Esophagus (tissue), 2 donors: ENCODE results near the gene DAPK2. TPM values are rescaled to one million over a fixed set of nuclear protein-coding genes. Genes with fewer than 3 reads are reported as not detected.
A peak's percentile ranks its signal among the peaks of the same experiment; 100 is the strongest.

ENCODE experiments used
- H3K27ac ChIP-seq, 2 donors: one replicate each; pipeline ENCODE4 v1.5.1; 2013; ENCODE audit warnings: low read depth in 2 of 2, mild to moderate bottlenecking in 2 of 2, inconsistent platforms in 1 of 2, low read length in 1 of 2, moderate library complexity in 1 of 2
- H3K27me3 ChIP-seq, 2 donors: one replicate each; pipeline ENCODE4 v1.6.1; 2013; ENCODE audit warnings: low read length in 2 of 2, control low read depth in 1 of 2, mild to moderate bottlenecking in 1 of 2; ENCODE audit not compliant: insufficient read depth in 2 of 2, control insufficient read depth in 1 of 2
- H3K36me3 ChIP-seq, 2 donors: one replicate each; pipeline ENCODE4 v1.6.1; 2013; ENCODE audit warnings: low read length in 1 of 2; ENCODE audit not compliant: control insufficient read depth in 2 of 2, insufficient read depth in 2 of 2
- H3K4me1 ChIP-seq, 2 donors: one replicate each; pipeline ENCODE4 v1.6.1; 2013; ENCODE audit warnings: low read length in 1 of 2; ENCODE audit not compliant: control insufficient read depth in 2 of 2, insufficient read depth in 2 of 2
- H3K4me3 ChIP-seq, 2 donors: one replicate each; pipeline ENCODE4 v1.5.1; 2013; ENCODE audit warnings: low read length in 2 of 2, mild to moderate bottlenecking in 2 of 2, low read depth in 1 of 2, moderate library complexity in 1 of 2
- H3K9me3 ChIP-seq, 2 donors: one replicate each; pipeline ENCODE4 v1.6.1; 2013; ENCODE audit warnings: mild to moderate bottlenecking in 2 of 2, low read depth in 1 of 2, low read length in 1 of 2, moderate library complexity in 1 of 2; ENCODE audit not compliant: control insufficient read depth in 2 of 2, insufficient read depth in 1 of 2
- WGBS, 2 donors: extraction: QIAGEN DNeasy Blood & Tissue Kit; methylation state at CpG; one replicate each; pipeline ENCODE4 v1.1.7; 2013; 5-methylcytosine and 5-hydroxymethylcytosine counted together
- polyA plus RNA-seq, 2 donors: library from polyadenylated mRNA; stranded (reverse); fragments of 200-250 nt; gene quantifications; one replicate each; pipeline ENCODE4 v1.2.3, GENCODE V29; 2013
- donor health status: healthy with polysubstance abuse.
- donor health status: Bipolar disorder and iron deficiency.

Gene DAPK2
- polyA plus RNA-seq, 2 donors = 1.9 to 8.9 TPM

- no peak overlapping the region for H3K4me3 ChIP-seq
- no peaks in the 10 kb centered on the region for H3K36me3 ChIP-seq
- WGBS, 2 donors = 87 to 92% methylated on average over 4 of the region's 4 CpGs
- no peak overlapping the region for H3K27ac ChIP-seq
- H3K4me1 ChIP-seq = no peaks in the 10 kb centered on the region
- no peaks in the 10 kb centered on the region for H3K27me3 ChIP-seq
- H3K9me3 ChIP-seq = no peaks in the 10 kb centered on the region
Observed at GRCh38 chr15:64029633-64030032, 16.7 kb downstream of the DAPK2 start.

GRCh38 chr15:64029110-64029509, 17.2 kb downstream of the DAPK2 start:
- 63 to 90% methylated on average over 8 of the region's 8 CpGs for WGBS, 2 donors

GRCh38 chr15:64026591-64026990, 19.7 kb downstream of the DAPK2 start:
- H3K27me3 ChIP-seq = no peaks in the 10 kb centered on the region
- no peak overlapping the region for H3K4me3 ChIP-seq
- WGBS, 2 donors = 92 to 95% methylated on average over 4 of the region's 4 CpGs
- H3K9me3 ChIP-seq = no peaks in the 10 kb centered on the region
- no peak overlapping the region for H3K27ac ChIP-seq
- peaks cover 0 to 5% of the 10 kb centered on the region in 2 donors for H3K4me1 ChIP-seq
- no peaks in the 10 kb centered on the region for H3K36me3 ChIP-seq

More at GRCh38 chr15:64029110-64029509, 17.2 kb downstream of the DAPK2 start:
- Histone ChIP-seq H3K4me3 (no peak overlapping the region), H3K9me3 (no peaks in the 10 kb centered on the region), H3K36me3 (no peaks in the 10 kb centered on the region), H3K4me1 (peaks cover 0 to 2% of the 10 kb centered on the region in 2 donors), H3K27me3 (no peaks in the 10 kb centered on the region), H3K27ac (no peak overlapping the region)

- H3K27ac ChIP-seq = no peak overlapping the region
- H3K4me1 ChIP-seq = peaks cover 0 to 5% of the 10 kb centered on the region in 2 donors
- 82 to 84% methylated on average over 5 of the region's 5 CpGs for WGBS, 2 donors
- H3K9me3 ChIP-seq = no peaks in the 10 kb centered on the region
- H3K27me3 ChIP-seq = no peaks in the 10 kb centered on the region
- no peak overlapping the region for H3K4me3 ChIP-seq
- H3K36me3 ChIP-seq = no peaks in the 10 kb centered on the region
Observed at GRCh38 chr15:64024172-64025050, 21.9 kb downstream of the DAPK2 start.

GRCh38 chr15:64023220-64023619, 23.1 kb downstream of the DAPK2 start:
- peaks cover 0 to 9% of the 10 kb centered on the region in 2 donors for H3K4me1 ChIP-seq
- no peak overlapping the region for H3K4me3 ChIP-seq
- H3K27ac ChIP-seq = no peak overlapping the region
- no peaks in the 10 kb centered on the region for H3K36me3 ChIP-seq
- WGBS, 2 donors = 55 to 72% methylated on average over 1 of the region's 1 CpG
- no peaks in the 10 kb centered on the region for H3K27me3 ChIP-seq
- H3K9me3 ChIP-seq = no peaks in the 10 kb centered on the region

- Histone ChIP-seq H3K27me3 (no peaks in the 10 kb centered on the region), H3K36me3 (no peaks in the 10 kb centered on the region), H3K27ac (no peak overlapping the region), H3K9me3 (no peaks in the 10 kb centered on the region), H3K4me3 (no peak overlapping the region), H3K4me1 (peaks cover 0 to 11% of the 10 kb centered on the region in 2 donors)
- 97 to 99% methylated on average over 6 of the region's 6 CpGs for WGBS, 2 donors
Observed at GRCh38 chr15:64022571-64022970, 23.7 kb downstream of the DAPK2 start.

- Histone ChIP-seq H3K27me3 (no peaks in the 10 kb centered on the region), H3K27ac (no peak overlapping the region), H3K4me3 (no peak overlapping the region), H3K9me3 (no peaks in the 10 kb centered on the region), H3K36me3 (peaks cover 0 to 2% of the 10 kb centered on the region in 2 donors), H3K4me1 (peaks cover 0 to 14% of the 10 kb centered on the region in 2 donors)
- 67 to 75% methylated on average over 2 of the region's 2 CpGs for WGBS, 2 donors
Observed at GRCh38 chr15:64019764-64020163, 26.5 kb downstream of the DAPK2 start.

- H3K27ac ChIP-seq = peak overlapping the region in 1 of 2 donors; percentile 40
- 74 to 77% methylated on average over 3 of the region's 3 CpGs for WGBS, 2 donors
- H3K4me3 ChIP-seq = no peak overlapping the region
- H3K27me3 ChIP-seq = no peaks in the 10 kb centered on the region
- H3K4me1 ChIP-seq = peaks cover 0 to 13% of the 10 kb centered on the region in 2 donors
- H3K36me3 ChIP-seq = peaks cover 0 to 2% of the 10 kb centered on the region in 2 donors
- H3K9me3 ChIP-seq = no peaks in the 10 kb centered on the region
Observed at GRCh38 chr15:64017591-64018163, 28.6 kb downstream of the DAPK2 start.

GRCh38 chr15:64017082-64017588, 29.1 kb downstream of the DAPK2 start:
- H3K4me3 ChIP-seq = no peak overlapping the region
- no peaks in the 10 kb centered on the region for H3K9me3 ChIP-seq
- H3K27ac ChIP-seq = peak overlapping the region in 1 of 2 donors; percentile 40
- H3K4me1 ChIP-seq = peaks cover 0 to 13% of the 10 kb centered on the region in 2 donors
- peaks cover 0 to 2% of the 10 kb centered on the region in 2 donors for H3K36me3 ChIP-seq
- 81 to 86% methylated on average over 5 of the region's 5 CpGs for WGBS, 2 donors
- H3K27me3 ChIP-seq = no peaks in the 10 kb centered on the region
